HG03097 (cell line): ENCODE measurements around the gene GPN2.
"Not testable (repeated sequence)": the region's sequence is repeated elsewhere in the genome, so short reads cannot be mapped to it uniquely, and the experiment has no call there.

Experiments
- ATAC-seq: cut with Tn5 transposase; IDR thresholded peaks from one replicate; pipeline ENCODE4 v1.9.1; 2021; ENCODE audit not compliant: unreplicated experiment, low FRiP score

Gene GPN2

DNA sequence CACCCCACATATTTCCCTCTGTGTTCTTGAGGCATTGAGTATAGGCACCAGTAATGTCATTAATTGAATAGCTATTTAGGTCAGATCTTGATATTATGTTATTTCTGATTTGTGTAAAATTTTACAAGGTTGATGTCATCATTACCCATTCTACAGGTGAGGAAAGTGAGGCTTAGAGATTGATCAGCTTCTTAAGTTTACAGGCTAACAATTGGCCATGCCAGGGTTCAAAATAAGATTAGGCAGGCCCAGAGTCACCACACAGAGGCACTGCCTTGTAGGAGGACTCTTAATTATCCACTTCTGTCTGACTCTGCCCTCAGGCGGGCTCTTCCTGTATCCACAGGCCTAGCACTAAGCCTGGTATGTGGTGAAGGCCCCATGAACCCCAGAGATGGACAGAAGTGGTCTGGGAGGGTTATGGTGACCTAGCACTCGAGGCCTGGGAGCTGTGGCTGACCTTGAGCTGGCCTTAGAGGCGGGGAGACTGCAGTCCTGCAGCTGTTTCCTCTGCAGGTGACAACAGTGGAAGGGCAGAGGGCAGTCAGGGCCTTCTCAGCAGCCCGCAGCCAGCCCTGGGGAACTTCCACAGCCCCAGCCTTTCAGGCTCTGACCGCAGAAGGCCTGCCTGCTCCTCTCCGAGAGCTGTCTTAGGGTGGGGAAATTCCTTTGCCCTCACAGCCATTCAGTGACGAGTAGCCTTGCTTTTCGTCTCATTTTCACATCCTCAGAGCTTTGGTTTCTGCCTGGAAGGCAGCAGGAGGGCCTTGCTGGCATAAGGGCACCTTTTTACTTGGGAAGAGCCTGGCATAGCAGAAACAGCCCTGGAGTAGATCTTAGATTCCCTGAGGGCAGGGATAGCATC lies 51.4 kb downstream of the GPN2 start:
- ATAC-seq, result peak; percentile 83

DNA sequence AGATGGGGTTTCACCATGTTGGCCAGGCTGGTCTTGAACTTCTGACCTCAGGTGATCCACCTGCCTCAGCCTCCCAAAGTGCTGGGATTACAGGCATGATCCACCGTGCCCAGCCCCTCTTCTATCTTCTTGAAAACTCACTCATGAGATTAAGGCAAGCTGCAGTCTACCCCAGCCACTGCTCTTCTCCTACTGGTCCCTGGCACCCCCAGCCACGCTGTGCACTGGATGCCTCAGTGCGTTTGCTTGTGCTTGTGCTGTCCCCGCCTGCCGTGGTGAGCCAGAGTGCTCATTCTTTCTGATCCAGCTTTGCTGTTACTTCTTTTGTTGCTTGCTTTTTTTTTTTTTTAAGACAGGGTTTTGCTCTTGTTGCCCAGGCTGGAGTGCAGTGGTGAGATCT lies 52.4 kb downstream of the GPN2 start:
- not testable (repeated sequence) for ATAC-seq

DNA sequence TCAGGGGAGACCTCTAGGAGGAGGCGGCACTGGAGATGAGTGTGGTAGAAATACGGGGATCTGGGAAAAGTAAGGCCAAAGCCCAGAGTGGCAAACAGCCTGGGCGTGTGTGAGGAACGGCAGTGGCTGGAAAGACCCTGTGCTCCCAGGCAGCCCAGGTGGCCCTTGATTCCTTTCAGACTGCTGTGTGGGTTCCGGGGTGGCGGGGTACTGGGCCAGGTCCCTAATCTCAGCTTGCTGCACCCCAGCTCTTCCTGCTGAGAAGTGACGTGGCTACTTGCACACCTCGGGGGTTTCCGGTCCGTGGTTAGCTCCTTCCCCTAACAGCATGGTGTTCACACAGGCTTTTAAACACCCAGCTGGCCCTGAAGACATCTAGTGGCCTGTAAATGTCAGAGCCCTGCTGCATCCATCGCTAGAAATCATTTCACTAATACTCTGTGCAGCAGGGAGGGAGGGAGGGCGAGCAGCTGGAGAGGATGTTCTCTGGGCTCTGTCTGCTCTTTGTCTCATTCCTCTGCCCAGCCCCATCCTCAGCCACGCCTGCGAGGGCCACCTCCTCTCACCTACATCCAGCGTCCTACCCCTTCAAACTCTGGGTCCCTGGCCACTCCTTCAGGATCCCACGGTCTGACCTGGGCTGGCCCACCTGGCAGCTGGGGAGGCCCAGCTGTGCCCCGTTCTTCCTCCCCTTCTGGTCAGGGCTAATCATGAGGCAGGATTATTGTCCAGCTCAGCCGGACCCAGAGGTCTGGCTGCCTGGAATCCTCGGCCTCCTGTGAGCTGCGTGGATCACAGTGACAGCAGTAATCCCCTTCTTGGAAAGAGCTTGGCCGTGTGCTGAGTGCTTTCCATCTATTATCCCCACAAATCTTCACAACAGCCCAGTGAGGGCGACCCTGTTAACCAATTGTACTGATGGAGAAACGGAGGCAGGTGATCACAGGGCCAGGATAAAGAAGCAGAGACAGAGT lies 56.4 kb downstream of the GPN2 start:
- ATAC-seq, result peak; percentile 63

DNA sequence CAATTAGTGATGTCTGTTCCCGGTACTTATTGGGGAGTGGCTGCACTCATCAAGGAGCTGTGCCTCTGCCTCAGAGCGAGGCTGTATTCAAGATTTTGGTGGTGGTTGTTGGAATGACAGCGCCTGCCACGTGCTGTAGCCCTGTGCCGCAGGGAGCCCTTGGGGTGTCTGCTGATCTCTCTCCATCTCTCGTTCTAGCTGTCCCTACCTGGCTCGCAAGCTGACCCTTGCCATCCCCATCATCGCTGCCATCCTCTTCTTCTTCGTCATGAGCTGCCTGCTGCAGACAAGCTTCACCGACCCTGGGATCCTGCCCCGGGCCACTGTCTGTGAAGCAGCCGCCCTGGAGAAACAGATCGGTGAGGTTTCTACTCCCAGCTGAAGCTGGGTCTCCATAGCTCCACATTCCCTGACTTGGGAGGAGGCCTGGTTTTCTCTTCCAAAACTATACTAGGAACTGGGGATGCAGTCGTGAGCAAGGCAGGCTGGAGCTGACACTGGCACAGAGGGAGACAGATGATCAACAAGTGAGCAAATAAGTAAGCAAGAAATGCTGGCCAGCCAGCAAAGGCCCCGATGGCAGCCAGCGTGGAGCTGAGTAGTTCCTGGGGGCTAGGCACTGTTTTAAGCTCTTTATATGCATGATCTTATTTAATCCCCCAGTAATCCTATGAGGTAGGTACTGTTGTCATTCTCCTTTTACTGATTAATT lies 57.7 kb downstream of the GPN2 start:
- no peak for ATAC-seq

DNA sequence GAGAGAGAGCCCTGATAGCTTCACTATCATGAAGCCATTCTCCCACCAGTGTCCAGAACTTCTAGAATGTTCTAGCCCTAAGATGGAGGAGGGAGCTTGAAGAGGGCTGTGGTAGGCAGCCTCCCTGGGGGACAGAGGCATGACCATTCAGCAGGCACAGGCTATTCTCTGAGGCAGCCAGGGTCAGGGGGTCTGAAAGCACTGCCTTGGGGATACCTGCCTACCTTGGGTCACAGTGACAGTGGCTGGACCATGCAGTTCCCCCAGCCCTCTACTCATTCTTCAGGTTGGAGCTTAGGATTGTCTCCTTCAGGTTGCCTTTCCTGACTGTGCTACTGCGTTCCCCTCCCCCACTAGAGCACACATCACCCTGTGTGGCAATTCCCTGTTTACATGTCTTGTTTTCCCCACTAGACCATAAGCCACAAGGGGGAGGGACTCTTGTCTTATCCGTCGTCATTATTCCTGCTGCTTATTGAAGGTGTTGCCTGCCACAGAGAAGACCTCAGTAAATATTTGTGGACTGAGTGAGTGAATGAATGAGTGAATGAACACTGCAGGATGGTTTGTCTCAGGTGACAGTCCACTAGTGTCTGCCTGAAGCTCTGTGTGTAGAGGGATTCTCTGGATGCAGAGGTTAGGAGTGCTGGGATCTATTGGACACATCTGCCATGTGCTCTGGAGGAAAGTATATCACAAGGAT lies 58.4 kb downstream of the GPN2 start:
- no peak for ATAC-seq

DNA sequence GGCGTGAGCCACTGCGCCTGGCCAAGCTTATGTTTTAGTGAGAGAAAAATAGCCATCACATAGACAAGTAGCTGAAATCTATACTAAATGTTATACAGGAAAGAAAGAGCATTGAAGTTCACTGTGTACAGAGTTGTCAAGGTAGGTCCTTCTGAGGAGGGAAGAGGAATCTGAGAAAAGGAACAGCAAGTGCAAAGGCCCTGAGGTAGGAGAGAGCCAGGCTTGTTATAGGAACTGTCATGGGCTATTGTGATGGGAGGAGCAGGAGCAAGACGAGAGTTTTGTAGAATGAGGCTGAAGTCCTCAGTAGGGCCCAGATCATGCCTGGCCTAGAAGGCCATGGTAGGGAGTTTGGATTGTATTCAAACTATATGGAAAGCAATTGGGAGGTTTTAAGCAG lies 59.0 kb downstream of the GPN2 start:
- no peak for ATAC-seq

DNA sequence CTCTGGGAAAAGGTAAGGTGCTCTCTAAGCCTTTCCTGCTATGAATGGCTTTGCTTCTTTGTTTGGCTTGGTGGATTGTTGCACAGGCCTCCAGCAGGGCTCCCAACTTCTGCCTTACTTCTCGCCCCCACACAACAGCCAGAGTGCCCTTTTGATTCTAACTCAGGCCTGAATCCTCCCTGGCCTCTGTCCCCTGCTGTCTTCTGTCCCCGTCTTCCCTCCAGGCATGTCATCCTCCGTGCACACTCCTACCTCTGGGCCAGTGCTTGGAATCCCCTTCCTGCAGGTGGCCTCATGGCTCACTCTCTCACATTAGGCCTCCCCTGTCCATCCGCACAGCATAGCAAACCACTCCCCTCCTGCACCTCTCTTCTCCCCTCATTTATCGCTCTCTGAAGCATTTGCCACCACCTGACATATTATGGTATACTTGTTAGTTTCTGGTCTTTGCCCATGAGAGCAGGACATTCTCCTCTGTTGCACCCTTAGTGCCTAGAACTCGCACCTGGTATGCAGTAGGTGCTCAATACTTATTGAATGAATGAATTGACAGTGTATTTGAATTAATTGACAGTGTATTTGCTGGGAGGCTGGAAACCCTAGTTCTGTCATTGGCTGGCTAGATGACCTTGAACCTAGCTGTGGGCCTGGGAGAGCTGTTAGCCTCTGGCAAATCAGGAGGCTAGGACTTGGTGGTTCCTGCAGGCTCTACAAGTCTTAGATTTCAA lies 60.7 kb downstream of the GPN2 start:
- ATAC-seq, result no peak

DNA sequence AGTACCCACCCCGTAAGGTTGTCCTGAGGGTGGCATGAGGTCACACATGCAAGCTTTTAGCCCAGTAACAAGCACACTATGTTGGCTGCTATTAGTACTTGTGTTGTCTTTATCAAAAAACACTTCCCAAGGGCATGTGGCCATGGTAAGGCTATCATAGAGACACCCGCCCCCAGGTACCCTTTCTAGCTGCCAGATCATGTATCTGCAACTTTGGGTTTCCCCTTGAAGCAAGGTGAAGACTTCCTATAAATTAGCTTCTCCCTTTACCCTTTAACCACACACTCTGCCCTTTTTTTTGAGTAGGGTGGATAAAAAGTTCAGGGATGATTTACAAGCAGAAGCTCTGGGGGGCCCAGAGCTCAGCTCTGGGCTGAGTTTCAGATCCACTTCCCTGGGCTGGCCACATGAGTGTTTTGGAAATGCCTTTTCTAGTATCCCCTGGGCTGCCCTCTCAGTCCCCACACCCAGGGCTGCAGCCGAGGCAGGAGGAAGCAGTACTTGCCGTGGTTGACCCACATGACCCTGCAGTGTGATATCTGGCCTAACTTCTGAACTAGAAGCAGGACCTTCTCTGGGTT lies 61.6 kb downstream of the GPN2 start:
- ATAC-seq, result no peak

DNA sequence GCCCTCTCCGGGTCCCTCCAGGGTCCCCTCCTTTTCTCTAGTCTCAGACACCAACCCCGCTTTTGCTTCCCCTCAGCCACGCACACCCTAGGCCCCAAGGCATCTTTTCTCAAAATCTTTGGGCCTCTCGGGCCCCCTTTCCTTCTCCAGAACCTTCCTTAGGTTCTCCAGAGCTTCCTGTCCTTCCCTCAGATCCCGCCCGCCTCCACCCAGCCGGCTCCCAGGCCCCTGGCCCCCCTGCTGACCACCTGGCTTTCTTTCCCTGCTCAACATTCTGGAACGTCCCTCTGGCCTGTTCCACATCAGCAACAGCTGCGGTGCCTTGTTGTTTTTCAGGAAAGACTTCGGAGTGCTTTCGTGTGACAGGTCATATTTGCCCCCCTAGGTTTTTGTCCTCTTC lies 62.4 kb downstream of the GPN2 start:
- no peak for ATAC-seq

DNA sequence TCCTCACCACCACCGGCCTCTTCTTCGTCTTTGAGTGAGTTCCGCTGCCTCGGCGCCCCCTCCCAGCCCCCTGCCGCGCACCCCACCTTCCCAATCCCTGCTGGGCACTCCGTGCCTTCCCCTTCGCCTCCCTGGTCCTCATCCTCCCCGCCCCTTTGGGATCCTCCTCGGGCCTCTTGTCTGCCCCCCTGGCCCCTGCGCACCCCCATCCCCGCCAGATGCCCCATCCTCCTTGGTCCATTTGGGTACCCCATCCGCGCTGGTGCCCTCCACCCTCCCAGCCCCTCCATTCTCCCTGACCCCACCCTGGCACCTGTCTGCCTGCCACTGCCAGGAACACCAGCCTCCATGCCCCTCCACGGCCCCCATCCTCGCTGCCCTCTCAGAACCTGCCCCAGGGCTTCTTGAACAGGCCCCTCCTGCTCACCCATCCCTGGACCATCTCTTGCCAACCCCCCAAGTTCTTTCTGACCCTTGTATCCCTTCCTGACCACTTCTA lies 62.9 kb downstream of the GPN2 start:
- no peak for ATAC-seq

DNA sequence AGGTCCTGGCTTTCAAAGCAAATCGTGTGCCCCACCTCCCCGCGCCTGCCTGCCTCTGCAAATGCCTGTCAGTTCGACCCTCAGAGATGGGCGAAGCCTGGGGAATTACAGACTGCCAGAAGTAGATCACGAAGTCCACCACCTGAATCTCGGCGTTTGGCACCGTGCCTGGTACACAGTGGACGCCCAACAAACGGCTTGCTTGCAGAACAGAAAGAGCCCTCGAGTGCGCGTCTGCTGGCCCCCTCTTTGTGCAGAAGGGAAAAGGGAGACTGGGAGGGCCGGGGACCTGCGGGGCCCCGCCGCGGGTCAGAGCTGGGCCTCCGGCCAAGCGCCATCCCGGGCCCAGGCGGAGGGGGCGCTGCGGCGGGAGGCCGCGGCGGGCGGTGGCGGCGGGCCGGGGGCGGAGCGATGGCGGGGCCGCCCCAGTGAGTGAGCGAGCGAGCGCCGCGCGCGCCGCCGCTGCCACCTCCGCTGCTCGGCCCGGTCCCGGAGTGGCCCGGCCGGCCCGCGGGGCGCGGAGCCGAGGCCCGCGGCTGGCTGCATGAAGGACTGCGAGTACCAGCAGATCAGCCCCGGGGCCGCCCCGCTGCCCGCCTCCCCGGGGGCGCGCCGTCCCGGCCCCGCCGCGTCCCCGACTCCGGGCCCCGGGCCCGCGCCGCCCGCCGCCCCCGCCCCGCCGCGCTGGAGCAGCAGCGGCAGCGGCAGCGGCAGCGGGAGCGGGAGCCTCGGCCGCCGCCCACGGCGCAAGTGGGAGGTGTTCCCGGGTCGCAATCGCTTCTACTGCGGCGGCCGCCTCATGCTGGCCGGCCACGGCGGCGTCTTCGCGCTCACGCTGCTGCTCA lies 63.6 kb downstream of the GPN2 start, which contains the start of gene ZDHHC18:
ZDHHC18 (plus strand) TSS at position 428 of the 845 bp plus-strand sequence; CDS start at position 545, 117 bp downstream.
- ATAC-seq, result peak; percentile 77
